Activated naive CD8-positive, alpha-beta T cell treated with anti-CD3 and anti-CD28 coated beads, Interleukin-2, amount 10 ng/mL, durations not matched to agents 7 days and 5 days (primary cell): Measurements from ENCODE around the gene CSNK1A1. TPM values are rescaled to one million over a fixed set of nuclear protein-coding genes. Genes with fewer than 3 reads are reported as not detected.
"Not testable (repeated sequence)": the region's sequence is repeated elsewhere in the genome, so short reads cannot be mapped to it uniquely, and the experiment has no call there.

Experiments used
- ATAC-seq: fragments of 150-1000 bp; cut with Tn5 transposase; one replicate; pipeline ENCODE4 v1.10.0; 2021; ENCODE audit warnings: low read depth, moderate library complexity
- POLR2A ChIA-PET: fragments of 350-600 bp; sonication (Branson Sonifier 250); formaldehyde crosslinking; loops from one replicate; lab custom pipeline; 2021; ENCODE audit warnings: antibody characterized with exemption; lab: Charles Lee
- DNase-seq: peaks from one replicate; pipeline ENCODE4 v3.0.0; 2021
- H3K27ac Mint-ChIP-seq: one replicate; pipeline ENCODE4 v1.8.0; 2022; ENCODE audit warnings: mild to moderate bottlenecking, mixed read lengths
- H3K27me3 Mint-ChIP-seq: one replicate; pipeline ENCODE4 v1.8.0; 2022; ENCODE audit warnings: mild to moderate bottlenecking, moderate library complexity, mixed read lengths
- H3K36me3 Mint-ChIP-seq: one replicate; pipeline ENCODE4 v1.8.0; 2021; ENCODE audit warnings: mild to moderate bottlenecking, mixed read lengths
- H3K4me1 Mint-ChIP-seq: one replicate; pipeline ENCODE4 v1.8.0; 2021; ENCODE audit warnings: mixed read lengths
- H3K4me3 Mint-ChIP-seq: one replicate; pipeline ENCODE4 v1.8.0; 2022; ENCODE audit warnings: mild to moderate bottlenecking, moderate library complexity, mixed read lengths
- H3K9me3 Mint-ChIP-seq: one replicate; pipeline ENCODE4 v1.8.0; 2021; ENCODE audit warnings: mixed read lengths
- total RNA-seq, 2 experiments: library from RNA; stranded (reverse); gene quantifications; one replicate each; pipeline ENCODE4 v1.2.3, GENCODE V29; 2021

CSNK1A1 gene
- total RNA-seq = 100 to 1,000 TPM; 176 to 191 TPM

DNA sequence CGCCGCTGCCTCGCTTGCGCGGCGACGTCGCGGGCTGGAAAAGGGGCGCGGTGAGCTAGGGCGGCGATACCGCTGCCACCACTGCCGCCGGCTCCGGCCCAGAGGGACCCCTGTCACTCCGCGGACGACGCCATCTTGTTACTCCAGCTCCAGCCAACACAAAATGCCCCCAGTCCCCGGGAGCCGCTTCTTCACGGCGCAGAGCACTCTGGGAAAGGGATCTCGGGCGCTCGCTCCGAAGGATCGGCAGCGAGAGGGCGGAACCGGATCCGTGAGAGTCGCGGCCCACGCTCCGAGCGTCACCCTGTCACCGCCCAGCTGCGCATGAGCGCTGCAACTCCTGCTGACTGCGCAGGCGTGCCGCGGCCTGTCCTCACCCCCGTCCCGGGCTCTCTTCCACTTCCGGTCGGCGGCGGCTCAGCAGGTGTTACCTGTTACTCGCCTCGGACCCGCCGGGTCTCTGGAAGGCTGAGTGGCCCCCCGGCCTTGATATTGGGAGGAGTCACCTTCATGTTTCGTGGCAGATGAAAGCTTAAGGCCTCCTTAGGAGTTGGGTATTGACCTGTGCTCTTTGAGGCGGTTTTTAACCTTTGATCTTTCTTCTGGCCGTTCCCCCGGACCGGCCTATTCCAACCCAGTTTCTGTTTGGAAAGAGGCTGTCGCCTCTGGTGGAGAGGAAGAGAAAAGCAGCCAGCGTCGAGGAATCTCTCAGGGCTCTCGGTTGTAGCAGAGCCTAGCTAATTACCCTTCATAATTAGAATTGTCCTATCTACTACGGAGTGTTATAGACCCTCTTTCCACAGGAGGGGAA, at the start of gene CSNK1A1:
Gene CSNK1A1 (minus strand): TSS at position 213 of the 811 bp plus-strand sequence. CDS start 475 bp downstream, outside the sequence.
- H3K4me1 Mint-ChIP-seq = peaks cover 27% of the 10 kb centered on the region
- H3K27ac Mint-ChIP-seq = peak within 1 kb of the TSS; percentile 99
- ATAC-seq (peak; percentile 94), DNase-seq (peak; percentile 99)
- no peaks in the 10 kb centered on the region for H3K27me3 Mint-ChIP-seq
- POLR2A ChIA-PET = interaction anchor here (0.6 to 3.7 kb wide), 16 partner anchors 10 to 702 kb away, joined by 3 to 26 read pairs (median 4); partner anchors contain the start of genes GRPEL2, HMGXB3, PCYOX1L and TIGD6
- H3K4me3 Mint-ChIP-seq = peak within 1 kb of the TSS; percentile 92
- no peaks in the 10 kb centered on the region for H3K9me3 Mint-ChIP-seq
- peaks cover 22% of the 10 kb centered on the region for H3K36me3 Mint-ChIP-seq

GRCh38 chr5:149600932-149601331, 49.7 kb upstream of the CSNK1A1 start:
- no peaks in the 10 kb centered on the region for H3K9me3 Mint-ChIP-seq
- peaks cover 9% of the 10 kb centered on the region for H3K27me3 Mint-ChIP-seq
- ATAC-seq (no peak), DNase-seq (no peak)
- no peaks in the 10 kb centered on the region for H3K36me3 Mint-ChIP-seq
- peaks cover 4% of the 10 kb centered on the region for H3K4me1 Mint-ChIP-seq
- H3K4me3 Mint-ChIP-seq = no peak overlapping the region
- POLR2A ChIA-PET = no interaction called here
- no peak overlapping the region for H3K27ac Mint-ChIP-seq

DNA sequence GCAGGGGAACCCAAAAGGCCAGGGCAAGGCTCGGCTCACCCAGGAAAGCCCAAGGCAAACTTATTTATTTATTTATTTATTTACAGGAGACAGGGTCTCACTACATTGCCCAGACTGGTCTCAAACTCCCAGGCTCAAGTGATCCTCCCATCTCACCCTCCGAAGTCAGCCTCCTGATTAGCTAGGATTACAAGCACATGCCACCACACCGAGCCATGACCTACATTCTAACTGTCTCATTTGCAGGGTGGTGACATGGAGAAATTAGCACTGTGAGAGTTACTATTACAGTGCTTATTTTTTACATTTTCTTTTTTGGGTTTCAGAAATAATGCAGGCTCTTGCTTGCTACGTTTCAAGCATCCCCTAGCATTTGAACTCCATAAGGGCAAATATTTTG, 48.1 kb upstream of the CSNK1A1 start:
- H3K9me3 Mint-ChIP-seq = no peaks in the 10 kb centered on the region
- POLR2A ChIA-PET = no interaction called here

DNA sequence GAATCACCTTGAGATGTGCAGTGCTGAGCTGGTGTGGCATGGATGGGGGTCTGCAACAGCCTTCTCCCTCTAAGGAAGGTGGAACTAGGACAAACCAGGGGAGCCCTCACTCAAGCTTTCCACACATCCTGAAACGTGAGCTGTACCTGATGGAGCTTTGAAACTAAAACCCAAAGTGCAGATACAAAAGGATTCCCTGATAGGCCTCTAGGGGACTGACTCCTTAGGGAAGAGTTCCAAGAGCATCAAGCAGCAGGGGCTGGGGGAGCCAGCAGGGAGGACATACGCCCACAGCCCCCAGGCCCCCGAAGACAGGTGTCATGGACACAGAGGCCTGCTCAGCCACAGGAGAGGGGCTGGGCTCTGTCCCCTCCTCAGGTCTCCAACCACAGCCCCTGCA, 47.7 kb upstream of the CSNK1A1 start:
- H3K27ac Mint-ChIP-seq = no peak overlapping the region
- DNase-seq (no peak), ATAC-seq (no peak)
- no peaks in the 10 kb centered on the region for H3K9me3 Mint-ChIP-seq
- no peak overlapping the region for H3K4me3 Mint-ChIP-seq
- peaks cover 9% of the 10 kb centered on the region for H3K27me3 Mint-ChIP-seq
- peaks cover 2% of the 10 kb centered on the region for H3K4me1 Mint-ChIP-seq
- H3K36me3 Mint-ChIP-seq = no peaks in the 10 kb centered on the region
- POLR2A ChIA-PET = no interaction called here

More for the DNA sequence above, 48.1 kb upstream of the CSNK1A1 start:
- Mint-ChIP-seq H3K4me1 (peaks cover 2% of the 10 kb centered on the region), H3K27ac (no peak overlapping the region), H3K36me3 (no peaks in the 10 kb centered on the region), H3K27me3 (peaks cover 9% of the 10 kb centered on the region), H3K4me3 (no peak overlapping the region)
- ATAC-seq (no peak), DNase-seq (no peak)

DNA sequence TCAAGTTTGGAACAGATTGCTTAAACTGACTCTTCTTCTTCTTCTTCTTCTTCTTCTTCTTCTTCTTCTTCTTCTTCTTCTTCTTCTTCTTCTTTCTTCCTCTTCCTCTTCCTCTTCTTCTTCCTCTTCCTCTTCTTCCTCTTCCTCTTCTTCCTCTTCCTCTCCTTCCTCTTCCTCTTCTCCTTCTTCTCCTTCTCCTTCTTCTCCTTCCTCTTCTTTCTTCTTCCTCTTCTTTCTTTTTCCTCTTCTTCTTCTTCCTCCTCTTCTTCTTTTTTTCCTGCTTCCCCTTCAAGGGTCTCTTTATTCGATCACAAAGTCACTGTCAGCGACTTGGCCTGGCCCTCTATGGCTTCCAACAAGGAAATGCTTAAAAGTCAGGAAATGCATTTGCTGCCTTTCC, 47.0 kb upstream of the CSNK1A1 start:
- H3K27ac Mint-ChIP-seq, H3K4me3 Mint-ChIP-seq, DNase-seq, POLR2A ChIA-PET, ATAC-seq, H3K27me3 Mint-ChIP-seq, H3K36me3 Mint-ChIP-seq, H3K9me3 Mint-ChIP-seq, H3K4me1 Mint-ChIP-seq: not testable (repeated sequence)

- Mint-ChIP-seq H3K9me3 (no peaks in the 10 kb centered on the region), H3K27me3 (peaks cover 10% of the 10 kb centered on the region), H3K27ac (no peak overlapping the region), H3K4me1 (peaks cover 2% of the 10 kb centered on the region), H3K4me3 (no peak overlapping the region), H3K36me3 (no peaks in the 10 kb centered on the region)
- POLR2A ChIA-PET = interaction anchor here (0.6 kb wide), 1 partner anchor 22 kb away, joined by 3 read pairs; no protein-coding TSS in a partner anchor
- ATAC-seq (no peak), DNase-seq (no peak)
Observed at GRCh38 chr5:149597618-149598017, 46.4 kb upstream of the CSNK1A1 start.

DNA sequence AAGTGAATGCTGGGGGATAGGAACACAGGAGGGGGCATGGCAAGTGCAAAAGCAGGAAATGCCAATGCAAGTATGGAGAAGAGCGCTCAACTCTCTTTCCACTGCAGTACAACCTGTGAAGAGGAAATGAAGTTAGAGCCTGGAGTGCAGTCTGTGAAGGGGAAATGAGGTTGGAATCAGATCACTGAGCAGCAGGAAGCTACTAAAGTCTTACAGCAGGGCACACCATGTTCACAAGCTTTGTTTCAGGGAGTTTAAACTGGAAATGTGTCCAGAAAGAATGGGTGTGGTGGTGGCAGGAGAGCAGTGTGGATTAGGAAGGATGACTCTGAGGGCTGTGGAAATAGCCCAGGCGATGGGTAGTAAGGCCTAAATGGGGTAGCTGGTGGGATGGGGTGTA, 45.5 kb upstream of the CSNK1A1 start:
- no peak overlapping the region for H3K27ac Mint-ChIP-seq
- no peak for ATAC-seq
- H3K9me3 Mint-ChIP-seq = no peaks in the 10 kb centered on the region
- peaks cover 13% of the 10 kb centered on the region for H3K27me3 Mint-ChIP-seq
- no peak overlapping the region for H3K4me3 Mint-ChIP-seq
- no peaks in the 10 kb centered on the region for H3K36me3 Mint-ChIP-seq
- no peak for DNase-seq
- POLR2A ChIA-PET = no interaction called here
- H3K4me1 Mint-ChIP-seq = peaks cover 2% of the 10 kb centered on the region

GRCh38 chr5:149595105-149595504, 43.9 kb upstream of the CSNK1A1 start:
- DNase-seq, H3K27ac Mint-ChIP-seq, H3K36me3 Mint-ChIP-seq, H3K4me3 Mint-ChIP-seq, ATAC-seq, POLR2A ChIA-PET, H3K4me1 Mint-ChIP-seq, H3K9me3 Mint-ChIP-seq: not testable (repeated sequence)
- peaks cover 11% of the 10 kb centered on the region for H3K27me3 Mint-ChIP-seq

GRCh38 chr5:149594206-149594895, 43.1 kb upstream of the CSNK1A1 start:
- POLR2A ChIA-PET = no interaction called here
- no peaks in the 10 kb centered on the region for H3K36me3 Mint-ChIP-seq
- H3K4me3 Mint-ChIP-seq = no peak overlapping the region
- no peaks in the 10 kb centered on the region for H3K9me3 Mint-ChIP-seq
- H3K4me1 Mint-ChIP-seq = peaks cover 2% of the 10 kb centered on the region
- H3K27ac Mint-ChIP-seq = no peak overlapping the region
- peaks cover 11% of the 10 kb centered on the region for H3K27me3 Mint-ChIP-seq
- ATAC-seq = no peak
- no peak for DNase-seq

GRCh38 chr5:149593370-149593769, 42.1 kb upstream of the CSNK1A1 start:
- H3K27me3 Mint-ChIP-seq = peaks cover 10% of the 10 kb centered on the region
- H3K27ac Mint-ChIP-seq = no peak overlapping the region
- no peak for ATAC-seq
- no peak for DNase-seq
- no peaks in the 10 kb centered on the region for H3K9me3 Mint-ChIP-seq
- H3K4me1 Mint-ChIP-seq = peaks cover 2% of the 10 kb centered on the region
- POLR2A ChIA-PET = no interaction called here
- H3K36me3 Mint-ChIP-seq = no peaks in the 10 kb centered on the region
- no peak overlapping the region for H3K4me3 Mint-ChIP-seq

GRCh38 chr5:149588936-149589335, 37.7 kb upstream of the CSNK1A1 start:
- DNase-seq = no peak
- H3K9me3 Mint-ChIP-seq = no peaks in the 10 kb centered on the region
- peaks cover 13% of the 10 kb centered on the region for H3K27me3 Mint-ChIP-seq
- no peaks in the 10 kb centered on the region for H3K36me3 Mint-ChIP-seq
- POLR2A ChIA-PET = no interaction called here
- H3K27ac Mint-ChIP-seq = no peak overlapping the region
- no peak overlapping the region for H3K4me3 Mint-ChIP-seq
- H3K4me1 Mint-ChIP-seq = no peaks in the 10 kb centered on the region
- ATAC-seq = no peak

DNA sequence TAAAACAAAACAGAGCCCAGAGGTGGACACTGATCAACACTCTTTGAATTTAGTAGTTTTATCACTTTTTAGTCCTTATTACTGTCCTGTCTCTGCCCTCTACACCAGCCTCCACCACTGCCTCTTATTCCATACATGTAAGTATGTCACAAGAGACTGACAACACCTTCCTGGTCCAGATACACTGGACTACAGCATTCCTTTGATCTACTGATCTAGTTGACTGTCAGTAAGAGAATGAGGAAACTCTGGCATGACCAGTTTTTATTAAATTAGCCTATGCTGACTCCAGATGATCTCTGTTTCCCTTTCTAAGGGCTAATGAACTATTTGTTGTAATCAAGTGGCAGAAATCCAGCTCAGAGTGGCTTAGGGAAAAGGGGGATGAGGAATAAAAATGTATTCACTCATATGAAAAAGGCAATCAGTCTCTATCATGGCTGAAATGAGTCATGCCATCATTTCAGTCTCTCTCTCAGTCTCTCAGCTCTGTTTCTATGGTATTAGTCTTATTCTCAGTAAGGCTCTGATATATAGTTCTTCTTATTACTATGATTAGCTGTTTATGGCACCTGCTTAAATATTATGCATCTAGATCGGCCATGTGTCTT, 35.6 kb upstream of the CSNK1A1 start:
- no peaks in the 10 kb centered on the region for H3K36me3 Mint-ChIP-seq
- no peak for DNase-seq
- H3K9me3 Mint-ChIP-seq = no peaks in the 10 kb centered on the region
- POLR2A ChIA-PET = no interaction called here
- H3K4me3 Mint-ChIP-seq = no peak overlapping the region
- ATAC-seq = no peak
- H3K27me3 Mint-ChIP-seq = peaks cover 18% of the 10 kb centered on the region
- no peak overlapping the region for H3K27ac Mint-ChIP-seq
- no peaks in the 10 kb centered on the region for H3K4me1 Mint-ChIP-seq

DNA sequence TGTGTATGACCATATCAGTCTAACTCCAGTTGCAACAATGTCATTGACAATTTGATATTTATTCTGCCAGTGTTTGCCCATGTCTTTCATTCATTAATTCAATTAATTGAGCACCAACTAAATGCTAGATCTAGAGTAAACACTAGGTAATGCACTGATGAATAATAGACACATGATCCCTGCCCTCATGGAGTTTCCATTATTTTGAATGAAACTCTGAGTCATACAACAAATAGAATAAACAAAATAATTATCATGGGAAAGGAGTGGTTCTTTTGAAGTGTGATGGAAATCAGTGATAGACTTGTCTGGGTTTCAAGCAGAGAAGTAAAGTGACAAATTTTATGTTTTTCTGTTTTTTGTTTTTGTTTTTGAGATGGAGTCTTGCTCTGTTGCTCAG, 34.7 kb upstream of the CSNK1A1 start:
- no peaks in the 10 kb centered on the region for H3K9me3 Mint-ChIP-seq
- peaks cover 21% of the 10 kb centered on the region for H3K27me3 Mint-ChIP-seq
- no peak for DNase-seq
- no peaks in the 10 kb centered on the region for H3K36me3 Mint-ChIP-seq
- H3K4me3 Mint-ChIP-seq = no peak overlapping the region
- no peak overlapping the region for H3K27ac Mint-ChIP-seq
- no peak for ATAC-seq
- POLR2A ChIA-PET = no interaction called here
- H3K4me1 Mint-ChIP-seq = peaks cover under 1% of the 10 kb centered on the region
